Transverse colon (tissue), 4 donors: ENCODE data around the gene CYSTM1. TPM values are rescaled to one million over a fixed set of nuclear protein-coding genes. Genes with fewer than 3 reads are reported as not detected.

Experiments used
- DNase-seq: peaks from one replicate; pipeline ENCODE4 v3.0.0-alpha.2; 2019
- H3K27ac ChIP-seq, 4 donors: fragments of 200-600 bp; sonication (generic); 2 replicates each; pipeline ENCODE4 v1.5.1; 2016 to 2018; ENCODE audit warnings: inconsistent platforms in 4 of 4
- H3K27me3 ChIP-seq: fragments of 200-600 bp; sonication (generic); 2 replicates; pipeline ENCODE4 v1.5.1; 2017; ENCODE audit warnings: inconsistent platforms
- H3K36me3 ChIP-seq, 4 donors: fragments of 200-600 bp; sonication (generic); 2 replicates each; pipeline ENCODE4 v1.5.1; 2017 to 2019; ENCODE audit warnings: inconsistent platforms in 4 of 4
- H3K4me1 ChIP-seq, 4 donors: fragments of 200-600 bp; sonication (generic); 2 replicates each; pipeline ENCODE4 v1.5.1; 2017 to 2020; ENCODE audit warnings: inconsistent platforms in 4 of 4
- H3K4me3 ChIP-seq, 4 donors: fragments of 200-600 bp; sonication (generic); 1 replicate in 1 of 4; 2 replicates in 3 of 4; pipeline versions ENCODE4 v1.5.1 to v1.6.1; 2017 to 2019; ENCODE audit warnings: inconsistent platforms in 4 of 4
- H3K9me3 ChIP-seq, 2 donors: fragments of 200-600 bp; sonication (generic); 2 replicates each; pipeline ENCODE4 v1.5.1; 2017 to 2019; ENCODE audit warnings: inconsistent platforms in 2 of 2
- EP300 ChIP-seq: sonication (generic); formaldehyde crosslinking; IDR thresholded peaks from one replicate; pipeline ENCODE4 v1.6.1; 2017; ENCODE audit warnings: antibody characterized with exemption, low read depth
- POLR2A ChIP-seq: fragments of 450-650 bp; IDR thresholded peaks from one replicate; pipeline ENCODE4 v1.6.1; 2016; ENCODE audit warnings: antibody characterized with exemption, mild to moderate bottlenecking, moderate library complexity
- POLR2AphosphoS5 ChIP-seq, 3 donors: sonication (generic); formaldehyde crosslinking; IDR thresholded peaks; one replicate each; pipeline ENCODE4 v1.6.1; 2016; ENCODE audit warnings: antibody characterized with exemption in 3 of 3
- WGBS, 2 donors: methylation state at CpG; one replicate each; pipeline ENCODE4 v1.1.5; 2018; ENCODE audit warnings: low coverage in 1 of 2; 5-methylcytosine and 5-hydroxymethylcytosine counted together
- in situ Hi-C, 4 donors: fragments of 200-750 bp; cut with MboI; loops; one replicate each; pipeline versions ENCODE4 v1.15.0 to v1.15.1; 2017; ENCODE audit warnings: low sequenced_read_pairs in 3 of 4, low pct_ligation_motif_present in 1 of 4, low pct_unique_long_range_greater_than_20kb in 1 of 4
- intact Hi-C: fragments of 100-400 bp; cut with DNase I; formaldehyde crosslinking; loops from one replicate; pipeline ENCODE4 v1.15.1; 2023; ENCODE audit warnings: low total_unique reads
- total RNA-seq, 4 donors: library from RNA; depleted of rRNA; stranded (reverse); fragments of >200 nt; gene quantifications; one replicate each; pipeline ENCODE4 v1.1.0, GENCODE V29; 2016
- TF ChIP-seq, protein P1 (sequence below), 5 experiments: fragments of 200-600 bp in 3 of 5; fragments of 450-650 bp in 2 of 5; sonication (generic) in 3 of 5; IDR thresholded peaks; 1 replicate in 2 of 5; 2 replicates in 3 of 5; pipeline ENCODE4 v1.5.1; 2016 to 2017; ENCODE audit warnings: antibody characterized with exemption in 5 of 5, inconsistent platforms in 3 of 5, mild to moderate bottlenecking in 2 of 5, moderate library complexity in 1 of 5

Gene CYSTM1
- total RNA-seq, 4 donors from 2014 or later = 32.8 to 264 (median 107) TPM

DNA sequence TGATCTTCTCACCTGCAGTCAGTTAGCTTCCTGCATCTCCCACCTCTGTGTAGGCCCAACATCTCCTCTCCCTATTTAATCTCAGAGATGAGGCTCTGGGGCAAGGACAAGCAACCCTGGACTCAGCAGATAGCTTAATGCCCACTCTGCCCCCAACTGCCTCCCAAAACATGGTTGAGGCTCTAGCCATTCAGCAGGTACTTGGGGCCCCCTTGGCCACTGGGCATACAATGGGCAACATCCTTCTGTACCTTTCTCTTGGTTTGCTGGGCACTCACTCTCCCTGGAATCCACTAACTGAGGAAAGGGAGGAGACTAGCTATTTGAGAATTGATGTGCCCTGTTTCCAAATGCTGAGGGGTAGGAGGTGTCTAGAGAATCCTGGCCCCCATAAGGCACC is 39.9 kb upstream of the CYSTM1 start:
- peaks cover 0 to 10% (median 0%) of the 10 kb centered on the region in 4 donors for H3K4me1 ChIP-seq
- no peak overlapping the region for H3K4me3 ChIP-seq
- H3K27me3 ChIP-seq = no peaks in the 10 kb centered on the region
- H3K36me3 ChIP-seq = no peaks in the 10 kb centered on the region
- intact Hi-C loops = no loop called here
- H3K9me3 ChIP-seq = no peaks in the 10 kb centered on the region
- H3K27ac ChIP-seq = no peak overlapping the region
- DNase-seq = no peak
- in situ Hi-C loops = no loop called here
- no peak for TF ChIP-seq POLR2AphosphoS5 (IDR thresholded peaks at IDR 0.05)
- no peak for TF ChIP-seq EP300
- TF ChIP-seq POLR2A = no peak
- TF ChIP-seq, protein P1, sequence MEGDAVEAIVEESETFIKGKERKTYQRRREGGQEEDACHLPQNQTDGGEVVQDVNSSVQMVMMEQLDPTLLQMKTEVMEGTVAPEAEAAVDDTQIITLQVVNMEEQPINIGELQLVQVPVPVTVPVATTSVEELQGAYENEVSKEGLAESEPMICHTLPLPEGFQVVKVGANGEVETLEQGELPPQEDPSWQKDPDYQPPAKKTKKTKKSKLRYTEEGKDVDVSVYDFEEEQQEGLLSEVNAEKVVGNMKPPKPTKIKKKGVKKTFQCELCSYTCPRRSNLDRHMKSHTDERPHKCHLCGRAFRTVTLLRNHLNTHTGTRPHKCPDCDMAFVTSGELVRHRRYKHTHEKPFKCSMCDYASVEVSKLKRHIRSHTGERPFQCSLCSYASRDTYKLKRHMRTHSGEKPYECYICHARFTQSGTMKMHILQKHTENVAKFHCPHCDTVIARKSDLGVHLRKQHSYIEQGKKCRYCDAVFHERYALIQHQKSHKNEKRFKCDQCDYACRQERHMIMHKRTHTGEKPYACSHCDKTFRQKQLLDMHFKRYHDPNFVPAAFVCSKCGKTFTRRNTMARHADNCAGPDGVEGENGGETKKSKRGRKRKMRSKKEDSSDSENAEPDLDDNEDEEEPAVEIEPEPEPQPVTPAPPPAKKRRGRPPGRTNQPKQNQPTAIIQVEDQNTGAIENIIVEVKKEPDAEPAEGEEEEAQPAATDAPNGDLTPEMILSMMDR (IDR thresholded peaks at IDR 0.05) = no peak

DNA sequence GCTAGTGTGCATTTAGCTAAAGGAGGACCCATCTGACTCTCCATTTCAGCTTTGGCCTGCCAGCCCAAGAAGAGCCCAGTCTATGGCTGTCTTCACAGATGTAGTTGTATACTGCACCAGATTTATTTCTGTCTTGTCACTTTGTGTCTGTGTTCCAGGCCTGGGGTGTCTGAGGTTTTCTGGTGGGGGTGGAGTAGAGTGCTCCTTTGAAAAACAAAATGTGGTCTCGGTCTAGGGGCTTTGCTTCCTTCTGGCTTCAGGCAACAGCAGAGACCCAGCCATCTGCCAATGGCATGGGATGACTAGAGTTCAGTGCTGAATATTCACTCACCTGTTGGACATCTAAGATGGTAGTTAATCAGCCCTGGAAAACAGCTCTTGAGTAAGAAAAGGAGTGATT is 38.4 kb upstream of the CYSTM1 start:
- in situ Hi-C loops (no loop called here), intact Hi-C loops (no loop called here)
- WGBS, 2 donors = 80% methylated on average over 1 of the region's 1 CpG; no CpG with 5 or more reads in 1 of the 2 donors
- H3K9me3 ChIP-seq = no peaks in the 10 kb centered on the region
- H3K27me3 ChIP-seq = no peaks in the 10 kb centered on the region
- H3K36me3 ChIP-seq = no peaks in the 10 kb centered on the region
- TF ChIP-seq POLR2A (no peak), EP300 (no peak), POLR2AphosphoS5 (IDR thresholded peaks at IDR 0.05) (no peak)
- TF ChIP-seq, protein P1 (IDR thresholded peaks at IDR 0.05) = no peak
- no peak for DNase-seq
- H3K4me1 ChIP-seq = peaks cover 0 to 19% (median 1%) of the 10 kb centered on the region in 4 donors
- H3K4me3 ChIP-seq = no peak overlapping the region
- no peak overlapping the region for H3K27ac ChIP-seq

DNA sequence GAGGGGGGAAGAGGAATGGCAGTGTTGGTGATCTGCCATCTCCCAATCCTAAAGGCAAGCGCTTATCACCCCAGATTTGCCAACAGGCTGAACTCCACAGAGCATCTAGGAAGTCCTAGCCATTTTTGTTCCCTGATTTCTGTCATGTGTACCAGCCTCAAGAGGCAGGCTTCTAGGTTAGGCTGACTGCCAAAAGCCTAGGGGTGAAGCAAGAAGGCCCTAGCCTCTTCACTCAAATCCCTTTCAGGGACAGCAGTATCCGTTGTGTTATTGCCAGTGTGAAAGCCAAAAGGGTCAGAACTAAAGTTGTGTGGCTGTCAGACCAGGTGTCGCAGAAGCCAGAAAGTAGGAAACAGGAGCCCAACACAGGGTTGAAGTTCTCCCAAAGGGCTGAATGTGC is 34.6 kb upstream of the CYSTM1 start:
- H3K36me3 ChIP-seq = no peaks in the 10 kb centered on the region
- H3K4me1 ChIP-seq = peaks cover 1 to 15% (median 5%) of the 10 kb centered on the region in 4 donors
- no peak for DNase-seq
- TF ChIP-seq POLR2AphosphoS5 (IDR thresholded peaks at IDR 0.05) (no peak), POLR2A (no peak), EP300 (no peak)
- TF ChIP-seq, protein P1 (IDR thresholded peaks at IDR 0.05) = no peak
- intact Hi-C loops (loop anchor here (5.0 kb wide), 2 partner anchors 33 to 68 kb away; no protein-coding TSS in a partner anchor), in situ Hi-C loops (no loop called here)
- 87 to 100% methylated on average over 1 to 3 of the region's 3 CpGs for WGBS, 2 donors
- no peak overlapping the region for H3K4me3 ChIP-seq
- H3K27ac ChIP-seq = no peak overlapping the region
- H3K27me3 ChIP-seq = no peaks in the 10 kb centered on the region
- no peaks in the 10 kb centered on the region for H3K9me3 ChIP-seq

DNA sequence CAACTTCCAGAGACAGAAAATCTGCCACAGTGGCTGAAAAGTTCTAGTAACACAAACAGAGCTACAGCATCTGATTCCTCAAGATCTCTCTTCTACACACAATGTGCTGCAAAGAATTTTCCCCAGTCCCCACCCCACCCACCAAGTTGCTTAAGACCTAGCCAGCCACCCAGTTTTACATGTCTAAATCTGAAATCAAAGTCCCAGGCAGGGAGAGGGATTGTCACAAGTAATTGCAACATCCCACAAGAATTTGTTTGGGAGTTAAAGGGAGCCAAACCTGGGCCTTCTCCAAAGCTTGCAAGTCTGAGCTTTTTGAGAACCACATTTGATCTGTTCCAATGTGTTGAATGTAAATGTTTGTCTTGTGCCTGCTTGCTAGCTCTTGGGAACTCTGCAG is 33.7 kb upstream of the CYSTM1 start:
- in situ Hi-C loops = no loop called here
- intact Hi-C loops = loop anchor here (5.0 kb wide), 2 partner anchors 34 to 69 kb away; no protein-coding TSS in a partner anchor
- TF ChIP-seq, protein P1 (IDR thresholded peaks at IDR 0.05) = no peak
- TF ChIP-seq POLR2A (no peak), POLR2AphosphoS5 (IDR thresholded peaks at IDR 0.05) (no peak), EP300 (no peak)
- Histone ChIP-seq H3K9me3 (no peaks in the 10 kb centered on the region), H3K27ac (no peak overlapping the region), H3K4me3 (no peak overlapping the region), H3K36me3 (no peaks in the 10 kb centered on the region), H3K27me3 (no peaks in the 10 kb centered on the region), H3K4me1 (peaks cover 8 to 22% (median 13%) of the 10 kb centered on the region in 4 donors)
- no peak for DNase-seq
